EH (cell line): ENCODE results near the gene TRAK1.

Source experiments
- DNase-seq: peaks from one replicate; pipeline ENCODE4 v3.0.0-alpha.2; 2015; ENCODE audit warnings: low read depth

Gene TRAK1

GRCh38 chr3:42209917-42210316 is 118.8 kb downstream of the TRAK1 start:
- no peak for DNase-seq

- no peak for DNase-seq
These were observed 119.6 kb downstream of the TRAK1 start for GRCh38 chr3:42210726-42211125.

- DNase-seq = no peak
These were observed 122.3 kb downstream of the TRAK1 start for GRCh38 chr3:42213417-42213816.

GRCh38 chr3:42214064-42214463 is 122.9 kb downstream of the TRAK1 start:
- no peak for DNase-seq

DNA sequence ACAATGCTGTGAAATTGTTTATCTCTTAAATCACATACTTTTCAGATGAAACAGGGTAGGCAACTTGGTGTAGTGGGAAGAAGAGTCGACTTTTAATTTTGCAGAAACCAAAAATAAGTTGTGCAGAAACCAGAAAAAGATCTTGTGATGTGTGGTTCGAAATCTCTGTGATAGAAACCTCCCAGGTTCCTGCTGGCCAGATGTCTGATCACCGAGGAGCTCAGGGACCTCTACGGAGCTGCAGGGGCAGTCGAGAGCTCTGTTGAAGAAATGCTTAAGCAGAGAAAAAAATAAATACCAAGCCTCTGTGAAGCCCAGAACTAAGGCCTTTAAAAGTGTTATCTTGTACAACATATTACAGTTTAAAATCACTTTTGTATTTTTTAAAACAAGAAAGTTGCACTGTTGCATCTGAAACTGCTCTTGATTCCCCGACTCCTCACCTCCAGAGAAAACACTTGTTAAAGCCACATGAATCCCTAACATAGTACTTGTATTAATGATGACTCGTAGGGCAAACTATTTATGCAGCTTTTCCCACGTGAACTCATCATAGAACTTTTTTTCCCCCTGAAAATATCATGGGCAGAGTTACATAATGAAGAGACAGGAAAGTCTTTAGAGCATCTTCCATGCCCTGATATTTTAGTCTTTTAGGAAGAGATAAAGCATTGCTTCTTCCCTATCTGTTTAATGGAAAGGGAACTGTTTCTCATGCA is 123.6 kb downstream of the TRAK1 start:
- peak; percentile 84 for DNase-seq

DNA sequence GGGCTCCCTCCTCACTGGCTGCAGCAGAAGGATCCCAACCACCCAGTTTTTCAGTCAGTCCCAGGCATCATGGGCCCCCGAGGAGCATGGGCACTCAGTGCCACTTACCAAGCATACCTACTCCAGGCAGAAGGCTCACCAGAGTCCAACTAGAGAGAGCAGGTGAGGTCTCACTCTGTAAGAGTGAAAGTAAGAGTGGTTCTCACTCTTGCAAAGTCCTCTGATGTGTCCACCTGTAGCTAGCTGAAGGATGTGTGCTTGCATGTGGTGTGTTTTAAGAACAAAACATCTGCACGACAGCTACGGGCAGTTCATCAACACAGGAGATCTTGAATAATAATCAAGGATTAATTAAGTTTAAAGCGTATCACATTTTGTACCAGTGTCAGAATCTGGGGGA is 125.1 kb downstream of the TRAK1 start:
- DNase-seq = no peak

DNA sequence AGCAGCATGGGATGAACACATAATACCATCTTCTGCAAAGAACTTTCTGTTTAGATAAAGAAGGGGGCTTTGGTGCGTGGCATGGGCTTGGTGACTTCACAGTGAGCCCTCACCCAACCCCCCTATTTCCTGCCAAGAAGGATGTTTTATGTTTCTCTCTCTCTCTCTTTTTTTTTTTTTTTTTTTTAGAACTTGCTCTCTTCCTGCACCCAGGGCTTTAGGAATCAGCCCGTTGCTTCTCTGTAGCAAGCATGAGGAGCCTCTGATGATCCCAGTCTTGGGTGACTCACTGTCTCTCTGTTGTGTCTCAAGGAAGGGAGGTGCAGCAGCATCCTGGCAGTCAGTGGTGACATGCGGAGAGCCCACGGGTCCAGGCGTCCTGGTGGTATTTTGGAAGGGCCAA is 125.8 kb downstream of the TRAK1 start:
- DNase-seq = peak; percentile 89

DNA sequence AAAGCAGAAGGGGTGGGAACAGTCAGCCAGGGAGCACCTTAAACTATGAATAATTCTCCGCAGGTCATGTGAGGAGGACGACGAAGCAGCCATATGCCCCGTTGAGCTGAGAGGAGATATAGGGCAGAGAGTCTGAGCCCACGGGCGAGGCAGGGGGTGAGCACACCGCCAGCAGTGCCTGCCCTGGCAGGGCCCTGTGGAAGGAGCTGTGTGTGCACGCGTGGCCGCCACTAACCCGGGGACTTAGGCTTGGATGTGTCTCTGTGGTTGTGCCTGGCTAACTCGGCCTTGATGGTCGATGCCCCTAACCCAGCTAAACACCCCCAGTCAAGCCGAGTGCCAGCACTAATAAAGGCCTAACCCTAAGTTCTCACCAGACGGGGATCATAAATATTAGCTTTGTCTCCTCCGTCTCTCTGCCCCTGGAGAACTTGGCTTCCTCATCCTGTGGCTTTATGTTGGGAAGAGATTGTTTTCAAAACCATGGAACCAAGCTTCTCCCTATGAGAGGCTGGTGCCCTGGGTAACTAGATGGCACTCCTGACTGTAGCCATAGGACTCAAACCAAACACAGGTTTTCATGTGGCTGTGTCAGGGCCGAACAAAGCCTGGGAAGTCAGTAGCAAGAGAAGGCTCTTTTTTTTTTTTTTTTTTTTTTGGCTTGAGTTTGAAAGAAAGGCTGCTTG is 129.4 kb downstream of the TRAK1 start:
- DNase-seq = no peak

DNA sequence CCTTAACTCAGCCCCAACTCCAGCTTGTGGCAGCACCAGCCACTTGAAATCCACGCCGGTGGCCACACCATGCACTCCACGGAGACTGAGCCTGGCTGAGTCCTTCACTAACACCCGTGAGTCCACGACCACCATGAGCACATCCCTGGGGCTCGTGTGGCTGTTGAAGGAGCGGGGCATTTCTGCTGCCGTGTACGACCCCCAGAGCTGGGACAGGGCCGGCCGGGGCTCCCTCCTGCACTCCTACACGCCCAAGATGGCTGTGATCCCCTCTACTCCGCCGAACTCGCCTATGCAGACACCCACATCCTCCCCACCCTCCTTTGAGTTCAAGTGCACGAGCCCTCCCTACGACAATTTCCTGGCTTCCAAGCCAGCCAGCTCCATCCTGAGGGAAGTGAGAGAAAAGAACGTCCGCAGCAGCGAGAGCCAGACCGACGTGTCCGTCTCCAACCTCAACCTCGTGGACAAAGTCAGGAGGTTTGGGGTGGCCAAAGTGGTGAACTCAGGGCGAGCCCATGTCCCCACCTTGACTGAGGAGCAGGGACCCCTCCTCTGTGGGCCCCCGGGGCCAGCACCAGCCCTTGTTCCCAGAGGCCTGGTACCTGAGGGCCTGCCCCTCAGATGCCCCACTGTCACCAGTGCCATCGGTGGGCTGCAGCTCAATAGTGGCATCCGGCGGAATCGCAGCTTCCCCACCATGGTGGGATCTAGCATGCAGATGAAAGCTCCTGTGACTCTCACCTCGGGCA is 132.0 kb downstream of the TRAK1 start:
- no peak for DNase-seq

GRCh38 chr3:42224178-42224577 is 133.0 kb downstream of the TRAK1 start:
- DNase-seq = no peak

DNA sequence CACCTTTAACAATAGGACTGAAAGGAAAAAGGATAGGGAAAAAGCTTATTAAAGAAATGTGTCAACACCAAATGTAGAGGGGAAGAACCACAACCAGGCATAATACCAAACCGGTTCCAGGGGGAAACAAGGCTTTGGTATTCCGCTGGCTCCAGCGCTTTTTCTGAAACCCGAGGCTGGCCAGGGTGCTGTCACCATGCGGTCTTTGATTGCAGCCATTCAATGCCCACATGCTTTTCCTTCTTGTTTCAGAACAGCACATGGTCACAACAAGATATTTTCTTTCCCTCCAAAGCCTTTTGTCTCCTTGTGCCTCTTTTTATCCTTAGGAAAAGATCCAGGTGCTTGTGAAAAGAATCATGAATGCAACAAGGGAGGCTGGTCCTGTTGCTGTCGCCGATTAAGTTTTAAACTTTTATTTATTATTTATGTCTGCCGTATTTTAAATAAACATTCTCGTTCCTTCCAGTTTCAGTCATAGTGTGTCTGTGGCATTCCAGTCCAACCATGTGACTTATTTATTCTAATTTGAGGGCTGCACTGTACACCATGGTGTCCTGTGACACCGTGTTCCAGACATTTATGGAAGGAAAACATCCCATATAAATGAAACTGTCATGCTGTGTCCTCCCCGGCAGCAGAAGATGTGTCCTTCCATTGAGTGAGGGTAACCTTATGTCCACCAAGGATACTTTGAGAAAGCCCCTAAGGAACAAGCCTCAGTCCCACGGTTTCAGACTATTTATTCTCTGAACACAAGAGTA is 133.7 kb downstream of the TRAK1 start:
- peak; percentile 61 for DNase-seq

GRCh38 chr3:42225486-42226363 is 134.6 kb downstream of the TRAK1 start:
- no peak for DNase-seq

- DNase-seq = peak; percentile 28
These were observed 135.6 kb downstream of the TRAK1 start for GRCh38 chr3:42226470-42227425.

- peak; percentile 41 for DNase-seq
These were observed 137.6 kb downstream of the TRAK1 start for GRCh38 chr3:42228796-42229195.

DNA sequence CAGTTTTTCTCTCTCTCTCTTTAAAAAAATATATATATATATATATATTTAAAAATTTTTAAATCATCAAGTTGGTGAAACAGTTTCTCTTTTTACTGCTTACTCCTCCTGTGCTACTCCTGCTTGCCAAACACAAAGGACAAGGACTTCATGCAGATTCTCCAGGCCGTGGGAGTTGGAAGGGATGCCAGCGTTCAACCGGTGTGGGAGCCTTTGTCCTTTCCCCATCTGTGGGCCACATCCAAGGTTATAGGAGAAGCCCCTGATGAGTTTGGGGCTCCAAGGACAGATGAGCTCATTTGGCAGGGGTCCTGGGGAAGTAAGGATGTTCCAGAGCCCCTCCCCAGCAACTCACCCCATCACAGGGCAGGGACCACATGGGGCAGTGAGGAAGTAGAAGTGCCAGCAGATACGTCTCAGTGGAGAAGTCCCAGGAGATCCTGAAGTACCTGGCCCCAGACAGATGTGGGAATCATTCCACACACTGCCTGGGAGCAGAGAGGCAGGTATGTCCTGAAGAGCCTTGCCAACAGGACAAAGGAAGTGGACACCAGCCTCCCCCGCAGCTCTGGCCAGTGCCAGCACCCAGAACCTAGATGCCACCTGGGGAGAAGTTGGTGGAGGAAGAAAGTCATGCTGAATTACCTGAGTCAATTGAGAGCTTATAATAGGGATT is 138.2 kb downstream of the TRAK1 start:
- DNase-seq = no peak

GRCh38 chr3:42229942-42230688 is 139.0 kb downstream of the TRAK1 start:
- peak; percentile 67 for DNase-seq

- no peak for DNase-seq
These were observed 139.7 kb downstream of the TRAK1 start for GRCh38 chr3:42230860-42231259.

DNA sequence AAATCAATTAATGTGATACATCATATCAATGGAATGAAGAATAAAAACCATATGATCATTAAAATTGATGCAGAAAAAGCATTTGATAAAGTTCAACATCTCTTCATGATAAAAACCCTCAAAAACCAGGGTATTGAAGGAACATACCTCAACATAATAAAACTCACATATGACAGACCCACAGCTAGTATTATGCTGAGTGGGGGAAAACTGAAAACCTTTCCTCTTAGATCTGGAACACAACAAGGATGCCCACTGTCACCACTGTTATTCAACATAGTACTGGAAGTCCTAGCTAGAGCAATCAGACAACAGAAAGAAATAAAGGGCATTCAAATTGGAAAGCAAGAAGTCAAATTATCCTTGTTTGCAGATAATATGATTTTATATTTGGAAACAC is 144.4 kb downstream of the TRAK1 start:
- DNase-seq = no peak

DNA sequence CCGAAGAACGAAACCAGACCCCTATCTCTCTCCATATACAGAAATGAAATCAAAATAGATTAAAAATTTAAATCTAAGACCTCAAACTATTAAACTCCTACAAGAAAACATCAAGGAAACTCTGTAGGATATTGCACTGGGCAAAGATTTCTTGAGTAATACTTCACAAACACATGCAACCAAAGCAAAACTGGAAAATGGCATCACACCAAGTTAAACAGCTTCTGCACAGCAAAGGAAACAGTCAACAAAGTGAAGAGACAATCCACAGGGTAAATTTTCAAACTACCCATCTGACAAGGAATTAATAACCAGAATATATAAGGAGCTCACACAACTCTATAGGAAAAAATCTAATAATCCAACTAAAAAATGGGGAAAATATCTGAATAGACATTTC is 145.5 kb downstream of the TRAK1 start:
- no peak for DNase-seq
